Measurements from ENCODE around the gene MGAT5B.

- TF ChIP-seq EZH2 (IDR thresholded peaks at IDR 0.05; ENCODE audit: low read length, missing control alignments): no peak
- TF ChIP-seq CTCF (conservative IDR thresholded peaks at IDR 0.05 in 1 of 2, IDR thresholded peaks at IDR 0.05 in 1 of 2; ENCODE audit: low read depth in 1 of 2, low read length in 2 of 2): peak in 1 of 2 donors; percentile 50
Measured at GRCh38 chr17:76868176-76868668, at the start of gene MGAT5B.

All from fibroblast of lung (primary cell).